ENCODE results near the gene ASTN2. TPM values are rescaled to one million over a fixed set of nuclear protein-coding genes. Genes with fewer than 3 reads are reported as not detected.

ASTN2 gene
- total RNA-seq, 1 experiment from 2014 or later, result 4.8 TPM

GRCh38 chr9:116749772-116750171 is 665.1 kb downstream of the ASTN2 start:
- ChIA-PET RAD21 (ENCODE audit: low non-redundant PET in 1 of 2, low total read pairs in 2 of 2, uncharacterized antibody in 2 of 2, unreplicated experiment in 2 of 2) (no interaction called here), POLR2A (no interaction called here), CTCF (no interaction called here)
- TF ChIP-seq ELF1 (IDR thresholded peaks at IDR 0.05; ENCODE audit: borderline replicate concordance, low read depth), result no peak
- TF ChIP-seq EZH2 (IDR thresholded peaks at IDR 0.05), result no peak
- no peak for TF ChIP-seq ZBTB33 (IDR thresholded peaks at IDR 0.05; ENCODE audit: extremely low read depth, insufficient replicate concordance, low read length)
- TF ChIP-seq RAD21 (IDR thresholded peaks at IDR 0.05; ENCODE audit: low read depth), result no peak
- TF ChIP-seq POLR2AphosphoS5 (IDR thresholded peaks at IDR 0.05; ENCODE audit: low read depth, low read length), result no peak
- TF ChIP-seq REST (IDR thresholded peaks at IDR 0.05; ENCODE audit: low read depth), result no peak
- no peak for TF ChIP-seq SP1 (IDR thresholded peaks at IDR 0.05; ENCODE audit: low read depth)
- no peak for TF ChIP-seq EGR1 (IDR thresholded peaks at IDR 0.05; ENCODE audit: low read depth)
- no peak for TF ChIP-seq JUND (IDR thresholded peaks at IDR 0.05)
- no peak for TF ChIP-seq ZFX (IDR thresholded peaks at IDR 0.05)
- TF ChIP-seq ATF3 (IDR thresholded peaks at IDR 0.05), result no peak
- no peak for TF ChIP-seq TCF7L2 (IDR thresholded peaks at IDR 0.05; ENCODE audit: borderline replicate concordance, extremely low read depth, insufficient read depth, insufficient read length)
- no peak for TF ChIP-seq CBX3 (IDR thresholded peaks at IDR 0.05; ENCODE audit: low read depth)
- TF ChIP-seq SRF (IDR thresholded peaks at IDR 0.05; ENCODE audit: low read depth), result no peak
- TF ChIP-seq ZNF274 (IDR thresholded peaks at IDR 0.05; ENCODE audit: low read depth, low read length), result no peak
- no peak for TF ChIP-seq YY1 (IDR thresholded peaks at IDR 0.05; ENCODE audit: extremely low read depth, insufficient replicate concordance, low read depth, low read length)
- no peak for TF ChIP-seq CTCF (IDR thresholded peaks at IDR 0.05 in 2 of 3, conservative IDR thresholded peaks at IDR 0.05 in 1 of 3; ENCODE audit: borderline replicate concordance in 1 of 3, insufficient read depth in 1 of 3, low read depth in 2 of 3, low read length in 2 of 3)
- Histone ChIP-seq H3K4me2 (ENCODE audit: low read length) (no peak overlapping the region), H4K20me1 (ENCODE audit: insufficient read depth) (no peaks in the 10 kb centered on the region), H3K27ac (ENCODE audit: low read depth, low read length) (no peak overlapping the region), H3K9me2 (ENCODE audit: insufficient read depth) (no peaks in the 10 kb centered on the region), H3K9me3 (ENCODE audit: control insufficient read depth in 1 of 2, insufficient read depth in 1 of 2, low read depth in 1 of 2, low read length in 2 of 2) (no peaks in the 10 kb centered on the region), H3K9ac (ENCODE audit: low read length) (no peak overlapping the region), H2AFZ (ENCODE audit: low read depth, low read length, poor library complexity, severe bottlenecking) (no peak overlapping the region), H3K4me3 (replicated peaks in 1 of 2; ENCODE audit: low read depth in 1 of 2, low read length in 2 of 2) (no peak overlapping the region), H3K79me2 (ENCODE audit: insufficient read depth, low read length) (no peaks in the 10 kb centered on the region), H3K27me3 (ENCODE audit: insufficient read depth, low read length) (peaks cover 17% of the 10 kb centered on the region), H3K4me1 (ENCODE audit: control insufficient read depth in 1 of 2, insufficient read depth in 2 of 2, low read length in 2 of 2) (no peaks in the 10 kb centered on the region), H3K36me3 (ENCODE audit: control insufficient read depth in 1 of 2, insufficient read depth in 2 of 2, low read length in 2 of 2) (no peaks in the 10 kb centered on the region)
- DNase-seq (ENCODE audit: low read depth, low spot score) (no peak), ATAC-seq (no peak)
- BruUV-seq (replicated peaks), result no TSS peak
- intact Hi-C loops (cut with micrococcal nuclease), result no loop called here
